Stimulated activated CD8-positive, alpha-beta memory T cell treated with anti-CD3 and anti-CD28 coated beads, Interleukin-12 subunit alpha, Interleukin-12 subunit beta, amount 100 ng/mL, for 24 hours (primary cell): Measurements from ENCODE around the gene PPP1R16B.

Experiments used
- DNase-seq: peaks from one replicate; pipeline ENCODE4 v3.0.0-alpha.2; 2020; ENCODE audit errors: extremely low read depth

Gene PPP1R16B

GRCh38 chr20:38805502-38805957, at the start of gene PPP1R16B:
PPP1R16B (plus strand) TSS chr20:38805697; CDS start chr20:38835926, 30,229 bp downstream.
- DNase-seq, result peak; percentile 66

DNA sequence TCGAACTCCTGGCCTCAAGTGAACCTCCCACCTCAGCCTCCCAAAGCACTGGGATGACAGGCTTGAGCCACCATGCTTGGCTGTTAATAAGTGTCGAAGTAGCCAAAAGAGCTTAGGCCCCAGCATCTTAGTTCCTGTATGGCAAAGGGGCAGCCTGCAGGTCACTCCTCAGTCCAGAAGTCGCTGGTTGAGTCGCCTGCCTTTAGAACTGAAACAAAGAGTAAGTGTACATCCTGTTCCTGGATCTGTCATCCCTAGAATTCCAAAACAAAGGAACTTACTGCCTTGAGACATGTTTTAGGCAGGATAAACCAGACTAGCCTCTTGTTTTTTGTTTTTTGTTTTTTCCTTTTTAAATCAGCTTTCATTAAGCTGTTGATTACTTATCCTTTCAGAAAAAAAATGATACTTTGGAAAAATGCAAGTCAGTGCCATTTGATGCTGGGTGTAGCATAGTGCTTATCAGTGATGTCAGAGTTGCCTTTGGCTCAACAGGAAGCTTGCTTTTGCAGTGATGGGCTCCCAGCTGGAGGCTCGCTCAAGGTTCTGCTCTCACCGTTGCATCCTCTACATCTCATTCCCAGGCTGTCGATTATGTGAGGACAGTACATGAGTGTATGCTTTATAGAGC, 48.2 kb upstream of the PPP1R16B start:
- no peak for DNase-seq

DNA sequence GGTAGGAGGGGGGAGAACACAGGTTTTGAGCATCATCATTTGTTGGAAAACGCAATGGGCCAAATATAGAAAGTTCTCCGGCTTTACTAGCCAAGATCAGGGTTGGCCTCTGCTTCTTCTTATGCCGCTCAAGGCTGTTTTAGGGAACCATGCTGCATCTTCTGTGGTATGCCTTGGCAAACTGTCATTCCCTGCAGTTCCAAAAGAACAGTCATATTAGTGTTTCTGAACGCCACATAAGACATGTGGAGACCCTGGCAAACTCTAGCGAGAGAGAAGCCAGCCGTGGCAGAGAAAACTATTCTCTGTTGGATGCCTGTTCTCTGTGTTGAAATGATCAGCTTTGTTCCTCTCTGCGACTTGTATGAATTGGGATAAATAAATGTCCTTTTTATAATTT, 46.4 kb upstream of the PPP1R16B start:
- DNase-seq, result no peak

DNA sequence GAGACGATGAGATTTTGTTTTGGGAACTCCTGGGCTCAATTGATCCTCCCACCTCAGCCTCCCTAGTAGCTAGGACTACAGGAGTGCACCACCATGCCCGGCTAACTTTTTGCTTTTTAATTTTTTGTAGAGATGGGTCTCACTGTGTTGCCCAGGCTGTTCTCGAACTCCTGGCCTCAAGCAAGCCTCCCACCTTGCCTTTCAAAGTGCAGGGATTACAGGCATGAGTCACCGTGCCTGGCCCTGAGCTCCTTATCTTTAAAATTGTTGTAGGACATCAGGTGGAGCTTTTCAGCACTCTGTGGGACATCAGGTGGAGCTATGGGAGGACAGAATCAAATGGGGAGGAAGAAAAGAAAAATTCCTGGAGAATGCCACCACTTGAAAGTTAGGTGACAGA, 44.5 kb upstream of the PPP1R16B start:
- DNase-seq, result no peak

DNA sequence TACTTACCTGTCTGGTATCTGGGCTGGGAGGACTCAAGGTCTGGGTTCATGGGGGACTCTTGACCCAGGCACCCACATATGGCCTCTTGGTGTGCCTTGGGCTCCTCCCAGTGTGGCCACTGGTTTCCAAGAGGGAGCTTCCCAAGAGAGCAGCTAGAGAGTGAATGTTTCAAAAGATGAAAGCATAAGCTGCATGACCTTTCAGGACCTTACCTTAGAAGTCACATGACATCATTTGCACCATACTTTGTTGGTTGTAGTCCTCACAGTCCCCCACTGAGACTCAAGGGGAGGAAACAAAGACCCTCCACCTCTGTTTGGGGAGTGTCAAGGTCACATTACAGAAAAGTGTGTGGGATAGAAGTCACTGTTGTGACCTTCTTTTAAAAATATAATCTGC, 43.3 kb upstream of the PPP1R16B start:
- no peak for DNase-seq

DNA sequence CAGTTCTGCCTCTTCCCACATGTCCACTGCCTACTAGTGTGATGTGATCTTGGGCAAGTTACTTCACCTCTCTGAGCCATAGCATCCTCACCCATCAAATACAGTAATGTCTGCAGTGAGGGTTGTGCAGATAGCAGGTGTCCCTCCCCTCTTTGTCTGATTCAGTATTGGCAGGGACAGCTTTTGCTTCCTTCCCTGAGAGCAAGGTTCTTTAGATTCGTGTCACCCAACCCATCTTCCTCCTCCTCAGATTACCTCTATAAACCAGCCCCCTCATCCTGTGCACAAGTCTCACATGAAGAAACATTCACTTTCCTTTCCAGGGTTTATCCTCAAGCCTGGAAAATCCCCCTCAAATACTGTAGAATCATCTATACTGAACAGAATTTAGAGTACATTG, 41.9 kb upstream of the PPP1R16B start:
- no peak for DNase-seq

GRCh38 chr20:38764567-38765318, 40.8 kb upstream of the PPP1R16B start:
- DNase-seq, result peak; percentile 22

- DNase-seq, result no peak
Measured at GRCh38 chr20:38766071-38766470, 39.4 kb upstream of the PPP1R16B start.

DNA sequence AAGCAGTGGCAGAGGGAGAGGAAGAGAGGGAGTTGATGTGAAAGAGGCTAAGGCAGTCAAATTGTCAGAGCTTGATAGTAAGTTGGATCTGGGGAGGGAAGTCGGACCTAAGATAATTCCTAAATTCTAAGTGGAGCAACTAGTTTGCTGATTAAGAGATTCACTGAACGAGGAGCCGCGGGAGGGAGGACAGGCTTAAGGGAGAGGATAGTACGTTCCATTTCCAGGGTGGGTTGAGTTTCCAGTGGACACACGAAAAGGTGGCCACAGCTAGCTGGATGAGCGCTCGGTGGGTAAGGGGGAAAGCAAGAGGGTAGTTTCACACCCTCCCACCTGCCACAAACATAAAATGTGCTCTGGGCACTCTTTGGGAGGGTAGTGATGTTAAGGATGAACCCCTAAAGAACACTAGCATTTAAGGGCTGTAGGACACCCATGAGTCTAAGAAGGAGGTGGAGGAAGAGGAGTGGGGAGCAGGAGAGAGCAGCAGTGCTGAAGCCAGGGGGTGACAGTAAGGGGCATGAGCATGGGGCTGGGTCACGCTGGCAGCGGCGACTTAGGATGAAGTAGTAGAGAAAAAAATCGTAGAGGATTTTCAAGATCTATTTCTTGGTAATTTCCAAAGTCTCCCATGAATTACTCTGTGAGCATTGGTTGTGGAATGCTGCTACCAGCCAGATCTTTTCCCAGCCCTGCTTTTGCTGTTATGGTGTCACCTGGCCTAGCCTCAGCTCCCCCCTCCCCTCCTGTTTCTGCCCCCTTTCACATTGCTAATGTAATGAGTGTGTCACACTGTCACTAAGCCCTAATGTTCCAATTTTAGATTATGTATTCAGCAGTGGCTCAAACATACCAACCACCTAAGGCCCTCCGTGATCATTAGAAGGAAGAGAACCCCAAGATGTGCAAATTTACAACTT, 35.9 kb upstream of the PPP1R16B start:
- DNase-seq, result no peak

GRCh38 chr20:38770546-38770945, 35.0 kb upstream of the PPP1R16B start:
- no peak for DNase-seq

GRCh38 chr20:38770970-38771369, 34.5 kb upstream of the PPP1R16B start:
- no peak for DNase-seq

GRCh38 chr20:38771621-38772020, 33.9 kb upstream of the PPP1R16B start:
- DNase-seq, result no peak

- DNase-seq, result no peak
Measured at GRCh38 chr20:38774167-38774566, 31.3 kb upstream of the PPP1R16B start.

DNA sequence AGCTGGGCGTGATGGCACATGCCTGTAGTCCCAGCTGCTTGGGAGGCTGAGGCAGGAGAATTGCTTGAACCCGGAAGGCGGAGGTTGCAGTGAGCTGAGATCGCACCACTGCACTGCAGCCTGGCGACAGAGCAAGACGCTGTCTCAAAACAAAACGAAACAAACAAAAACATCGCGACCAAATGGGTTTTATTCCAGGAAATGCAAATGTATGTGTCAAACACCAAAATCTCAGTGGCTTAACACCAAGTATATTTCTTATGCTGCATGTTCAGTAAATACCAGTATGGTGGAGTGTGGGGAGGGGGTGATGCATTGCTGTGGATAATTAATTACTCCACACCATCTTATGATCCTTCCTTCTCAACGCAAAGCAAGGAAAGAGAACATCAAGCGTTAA, 29.1 kb upstream of the PPP1R16B start:
- no peak for DNase-seq

- no peak for DNase-seq
Measured at GRCh38 chr20:38779247-38780097, 26.0 kb upstream of the PPP1R16B start.

DNA sequence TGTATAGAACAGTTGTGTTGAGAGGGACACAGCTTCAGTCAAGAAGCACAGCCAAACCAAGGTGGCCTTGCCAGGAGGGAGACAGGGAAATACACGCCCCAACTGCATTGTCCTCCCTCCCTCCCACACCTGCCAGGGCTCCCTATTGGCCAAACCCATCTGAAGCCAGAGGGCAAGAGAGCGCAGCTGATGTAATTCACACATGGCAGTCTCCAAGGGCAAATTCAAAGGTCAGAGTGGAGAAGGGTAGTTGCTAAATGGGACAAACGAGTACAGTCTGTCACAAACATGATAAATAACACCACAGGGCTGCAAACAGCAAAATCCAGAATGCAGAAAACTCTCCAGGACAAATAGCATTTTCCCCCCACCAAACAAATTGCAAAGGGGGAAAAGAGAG, 23.2 kb upstream of the PPP1R16B start:
- DNase-seq, result no peak

DNA sequence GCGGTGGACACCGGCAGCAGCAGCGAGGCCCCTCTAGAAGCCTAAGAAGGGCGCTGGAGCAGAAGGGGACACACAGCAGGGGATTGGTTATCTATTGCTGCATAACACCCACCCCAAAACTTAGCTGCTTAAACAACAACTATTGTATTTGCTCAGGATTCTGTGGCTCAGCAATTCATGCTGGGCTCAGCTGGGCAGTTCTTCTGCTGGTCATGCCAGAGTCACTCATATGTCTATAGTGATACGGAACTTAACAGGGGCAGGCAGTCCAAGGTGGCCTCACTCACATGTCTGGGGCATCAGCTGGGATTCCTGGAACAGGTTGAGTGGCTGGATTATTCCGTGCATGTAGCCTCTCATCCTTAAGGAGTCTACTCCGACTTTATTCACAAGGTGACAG, 17.6 kb upstream of the PPP1R16B start:
- no peak for DNase-seq

GRCh38 chr20:38789503-38790199, 15.8 kb upstream of the PPP1R16B start:
- DNase-seq, result no peak

- DNase-seq, result no peak
Measured at GRCh38 chr20:38790200-38791053, 15.1 kb upstream of the PPP1R16B start.

GRCh38 chr20:38791291-38791690, 14.2 kb upstream of the PPP1R16B start:
- DNase-seq, result no peak
